Progenitor cell of endocrine pancreas (in vitro differentiated cells): ENCODE results near the gene IRF5. TPM values are rescaled to one million over a fixed set of nuclear protein-coding genes. Genes with fewer than 3 reads are reported as not detected.

Experiments
- DNase-seq: peaks from one replicate; pipeline ENCODE4 v3.0.0; 2021; ENCODE audit warnings: low spot score; ENCODE audit not compliant: unreplicated experiment
- H3K27ac Mint-ChIP-seq: 2 replicates; pipeline ENCODE4 v1.8.0; 2021; ENCODE audit warnings: mild to moderate bottlenecking, moderate library complexity, mixed read lengths
- H3K27me3 Mint-ChIP-seq: 2 replicates; pipeline ENCODE4 v1.8.0; 2021; ENCODE audit warnings: mixed read lengths
- H3K36me3 Mint-ChIP-seq: 2 replicates; pipeline ENCODE4 v1.8.0; 2022; ENCODE audit warnings: mixed read lengths; ENCODE audit not compliant: insufficient read depth
- H3K4me1 Mint-ChIP-seq: 2 replicates; pipeline ENCODE4 v1.8.0; 2021; ENCODE audit warnings: low read depth, mixed read lengths
- H3K4me3 Mint-ChIP-seq: 2 replicates; pipeline ENCODE4 v1.8.0; 2021; ENCODE audit warnings: low read depth, mild to moderate bottlenecking, moderate library complexity, mixed read lengths
- H3K9me3 Mint-ChIP-seq: 2 replicates; pipeline ENCODE4 v1.8.0; 2021; ENCODE audit warnings: low read depth, mixed read lengths
- CTCF ChIP-seq: fragments of 200-600 bp; sonication (generic); IDR thresholded peaks from one replicate; pipeline ENCODE4 v1.5.0; 2021; ENCODE audit warnings: antibody characterized with exemption, mild to moderate bottlenecking; ENCODE audit not compliant: unreplicated experiment
- total RNA-seq: library from RNA; stranded (reverse); gene quantifications from 2 replicates; pipeline ENCODE4 v1.2.1, GENCODE V29; 2021

The IRF5 gene
- total RNA-seq, 1 donor from 2014 or later = 0.69 TPM

- H3K4me1 Mint-ChIP-seq = peaks cover under 1% of the 10 kb centered on the region
Observed at GRCh38 chr7:128933180-128933891, 4.4 kb upstream of the IRF5 start.

GRCh38 chr7:128934361-128935341 is 3.1 kb upstream of the IRF5 start:
- TF ChIP-seq CTCF = no peak
- Mint-ChIP-seq H3K27ac (no peak overlapping the region), H3K9me3 (no peaks in the 10 kb centered on the region), H3K4me1 (peaks cover 4% of the 10 kb centered on the region), H3K27me3 (peaks cover 40% of the 10 kb centered on the region), H3K36me3 (no peaks in the 10 kb centered on the region), H3K4me3 (no peak overlapping the region)
- no peak for DNase-seq

More at GRCh38 chr7:128933180-128933891, 4.4 kb upstream of the IRF5 start:
- Mint-ChIP-seq H3K9me3 (no peaks in the 10 kb centered on the region), H3K27ac (no peak overlapping the region), H3K4me3 (no peak overlapping the region), H3K27me3 (peaks cover 34% of the 10 kb centered on the region), H3K36me3 (no peaks in the 10 kb centered on the region)
- no peak for TF ChIP-seq CTCF
- DNase-seq = no peak

- peaks cover 47% of the 10 kb centered on the region for H3K27me3 Mint-ChIP-seq
- no peaks in the 10 kb centered on the region for H3K36me3 Mint-ChIP-seq
- no peak overlapping the region for H3K4me3 Mint-ChIP-seq
- H3K4me1 Mint-ChIP-seq = peaks cover 4% of the 10 kb centered on the region
- no peak overlapping the region for H3K27ac Mint-ChIP-seq
- TF ChIP-seq CTCF = no peak
- no peak for DNase-seq
- H3K9me3 Mint-ChIP-seq = no peaks in the 10 kb centered on the region
Observed at GRCh38 chr7:128935342-128935730, 2.4 kb upstream of the IRF5 start.

GRCh38 chr7:128936798-128937197 is 929 bp upstream of the IRF5 start:
- peaks cover 57% of the 10 kb centered on the region for H3K27me3 Mint-ChIP-seq
- no peak for DNase-seq
- H3K27ac Mint-ChIP-seq = no peak overlapping the region
- H3K9me3 Mint-ChIP-seq = no peaks in the 10 kb centered on the region
- no peaks in the 10 kb centered on the region for H3K36me3 Mint-ChIP-seq
- H3K4me3 Mint-ChIP-seq = peak overlapping the region; percentile 70
- no peak for TF ChIP-seq CTCF
- peaks cover 4% of the 10 kb centered on the region for H3K4me1 Mint-ChIP-seq

- Mint-ChIP-seq H3K4me3 (peak overlapping the region; percentile 70), H3K27me3 (peaks cover 57% of the 10 kb centered on the region), H3K4me1 (peaks cover 4% of the 10 kb centered on the region), H3K27ac (no peak overlapping the region), H3K9me3 (no peaks in the 10 kb centered on the region), H3K36me3 (no peaks in the 10 kb centered on the region)
- TF ChIP-seq CTCF = no peak
- no peak for DNase-seq
Observed at GRCh38 chr7:128937271-128937646, 468 bp upstream of the IRF5 start.
